Nucleus accumbens (tissue), 56 donors: ENCODE measurements around the gene PTGDS.

Source experiments
- DNase-seq, 56 donors: peaks; one replicate each; lab custom pipeline; 2025; lab: John Stamatoyannopoulos, UW

PTGDS gene

DNA sequence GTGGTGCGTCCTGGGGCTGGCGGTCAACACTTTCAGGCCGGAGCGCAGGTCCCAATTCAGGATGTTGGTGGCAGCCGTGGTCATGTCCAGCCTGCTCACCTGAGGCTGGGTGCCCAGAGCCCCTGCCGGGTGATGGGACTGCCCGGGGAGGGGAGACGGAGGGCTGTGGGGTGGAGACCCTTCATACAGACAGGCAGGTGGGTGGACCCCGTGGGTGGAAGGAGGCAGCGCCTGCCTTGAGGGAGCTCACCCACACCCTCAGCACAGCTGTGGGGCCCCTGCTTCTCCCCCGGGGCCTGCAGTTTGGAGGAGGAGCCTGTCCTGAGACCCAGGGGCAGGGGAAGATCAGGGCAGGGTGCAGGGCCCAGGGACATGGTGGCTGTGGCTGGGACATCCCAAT is 6.9 kb upstream of the PTGDS start:
- DNase-seq, result no peak

DNA sequence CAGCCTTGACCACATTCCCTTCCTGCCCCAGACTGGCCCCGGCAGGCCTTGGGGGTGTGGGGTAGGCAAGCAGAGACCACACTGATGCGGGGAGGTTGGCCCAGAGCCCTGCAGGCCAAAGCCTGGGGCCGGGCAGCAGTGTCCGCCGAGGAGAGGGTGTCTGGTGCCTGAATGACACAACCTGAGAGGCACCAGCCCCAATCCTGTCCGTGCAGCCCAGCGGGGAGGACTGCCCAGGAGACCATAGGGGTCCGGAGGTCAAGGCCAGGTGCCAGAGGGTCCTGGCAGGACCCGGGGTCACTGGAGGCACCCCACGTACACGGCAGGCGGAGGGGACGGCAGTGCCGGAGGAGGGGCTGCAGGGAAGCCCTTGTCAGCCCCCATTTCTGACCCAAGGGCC is 5.6 kb upstream of the PTGDS start:
- no peak for DNase-seq

DNA sequence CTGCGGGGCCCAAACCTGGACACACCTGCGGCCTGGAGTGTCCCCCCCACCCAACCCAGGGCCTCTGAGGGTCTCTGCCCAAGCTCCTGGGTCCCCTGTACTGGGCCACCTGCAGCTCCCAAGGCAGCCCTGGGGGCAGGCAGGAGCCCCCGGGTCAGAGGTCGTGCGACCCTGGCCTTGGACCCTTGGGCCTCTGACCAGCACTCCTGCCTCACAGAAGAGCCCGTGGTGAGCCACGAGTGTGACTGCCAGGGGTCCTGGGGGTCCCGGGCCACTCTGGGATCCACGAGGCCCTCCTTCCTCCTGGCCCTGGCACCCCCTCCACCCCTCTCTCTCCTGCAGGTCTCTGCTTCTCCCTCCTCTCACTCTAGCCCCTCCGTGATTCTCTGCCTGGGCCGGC is 5.0 kb upstream of the PTGDS start:
- DNase-seq, result no peak

DNA sequence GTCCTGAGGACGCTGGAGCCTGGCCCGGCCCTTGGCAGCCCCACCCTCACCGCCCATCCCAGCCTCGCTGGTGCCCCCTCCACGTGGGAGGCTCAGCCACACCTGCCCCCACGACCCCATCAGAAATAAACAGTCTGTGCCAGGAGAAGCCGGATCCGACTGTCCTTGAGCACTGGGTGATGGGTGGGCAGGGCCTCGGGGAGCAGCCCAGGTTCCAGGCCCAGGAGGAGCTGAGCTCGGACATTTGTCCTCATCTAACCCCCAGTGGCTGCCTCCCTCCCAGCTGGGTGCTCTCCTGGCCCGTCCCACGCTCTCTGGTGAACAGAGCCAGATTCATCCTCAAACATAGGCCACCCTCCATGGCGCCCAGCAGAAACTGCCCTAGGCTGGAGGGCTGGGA is 4.6 kb upstream of the PTGDS start:
- DNase-seq, result no peak

DNA sequence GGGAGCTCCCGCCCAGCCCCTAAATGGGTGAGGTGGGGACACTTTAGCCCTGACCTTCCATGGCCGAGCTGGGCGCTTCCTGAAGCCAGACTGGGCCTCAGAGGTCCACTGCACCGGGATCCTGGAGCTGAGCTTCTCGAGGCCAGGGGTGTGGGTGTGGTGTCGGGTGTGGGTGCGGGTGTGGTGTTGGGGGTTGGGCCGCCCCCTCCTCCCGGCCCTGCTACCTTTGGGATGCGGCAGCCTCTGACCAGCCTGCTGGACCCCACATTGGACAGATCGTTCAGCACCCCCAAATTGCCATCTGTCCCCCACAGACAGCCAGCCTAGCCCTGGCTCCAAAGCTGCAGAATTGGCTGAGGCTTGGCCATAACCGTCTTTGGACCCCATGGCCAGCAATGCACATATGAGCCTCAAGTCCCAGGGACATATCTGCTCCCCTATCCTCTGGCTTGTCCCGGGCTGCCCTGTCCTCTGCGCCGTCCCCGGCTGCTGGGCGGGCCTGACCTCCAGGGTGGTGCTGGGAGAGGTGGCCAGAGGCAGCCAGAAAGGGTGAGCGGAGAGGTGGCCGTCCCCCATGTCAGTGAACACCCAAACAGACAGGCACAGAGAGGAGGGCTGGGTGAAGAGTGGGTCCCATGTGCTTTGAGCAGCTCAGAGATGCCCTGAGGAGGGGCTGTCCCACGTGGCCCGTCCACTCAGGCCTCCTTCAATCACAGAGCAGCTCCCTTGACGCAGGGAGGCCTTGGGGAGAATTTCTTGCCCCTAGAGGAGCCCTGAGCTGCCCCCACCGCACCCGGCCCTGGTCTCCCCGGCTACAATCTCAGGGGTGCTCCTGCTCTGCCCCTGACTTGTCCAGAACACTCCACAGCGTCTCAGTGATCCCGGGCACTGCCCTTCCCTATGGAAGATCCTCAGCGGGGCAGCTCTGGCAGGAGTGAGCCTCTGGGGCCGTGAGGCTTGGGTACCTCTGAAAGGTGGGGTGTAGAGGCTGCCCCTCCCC is 3.4 kb upstream of the PTGDS start:
- no peak for DNase-seq

DNA sequence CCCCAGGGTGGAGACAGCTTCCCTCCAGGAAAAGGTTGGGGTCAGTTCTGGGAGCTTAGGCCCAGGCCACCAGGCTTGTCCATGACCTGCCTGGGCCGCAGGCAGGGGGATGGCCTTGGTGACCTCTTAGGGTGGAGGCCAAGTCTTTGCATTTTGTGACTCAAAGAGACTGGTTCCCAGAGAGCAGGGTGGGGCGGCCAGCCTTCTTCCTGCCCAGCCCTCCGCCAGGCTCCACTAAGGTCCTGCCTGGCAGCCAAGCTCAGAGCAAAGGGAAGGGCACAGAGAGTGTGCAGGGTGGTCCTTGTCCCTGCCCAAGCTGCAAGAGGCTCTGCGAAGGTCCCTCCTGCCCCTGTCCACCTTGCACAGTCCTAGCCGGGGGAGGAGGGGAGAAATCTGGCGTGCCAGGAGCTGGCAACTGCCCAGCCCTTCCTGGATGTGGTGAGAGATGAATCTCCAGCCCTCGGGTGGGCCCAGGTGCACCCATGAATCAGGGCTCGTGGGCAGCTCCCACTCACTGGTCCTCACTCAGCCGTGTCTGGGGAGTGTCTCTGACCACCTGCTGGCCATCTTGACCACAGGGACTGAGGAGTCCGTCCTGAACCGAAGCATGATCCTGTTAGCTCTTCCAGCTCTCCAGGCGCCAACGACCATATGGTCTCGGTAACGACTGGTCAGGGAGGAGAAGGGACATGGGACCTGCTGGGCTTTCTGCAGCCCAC is 2.3 kb upstream of the PTGDS start:
- no peak for DNase-seq

DNA sequence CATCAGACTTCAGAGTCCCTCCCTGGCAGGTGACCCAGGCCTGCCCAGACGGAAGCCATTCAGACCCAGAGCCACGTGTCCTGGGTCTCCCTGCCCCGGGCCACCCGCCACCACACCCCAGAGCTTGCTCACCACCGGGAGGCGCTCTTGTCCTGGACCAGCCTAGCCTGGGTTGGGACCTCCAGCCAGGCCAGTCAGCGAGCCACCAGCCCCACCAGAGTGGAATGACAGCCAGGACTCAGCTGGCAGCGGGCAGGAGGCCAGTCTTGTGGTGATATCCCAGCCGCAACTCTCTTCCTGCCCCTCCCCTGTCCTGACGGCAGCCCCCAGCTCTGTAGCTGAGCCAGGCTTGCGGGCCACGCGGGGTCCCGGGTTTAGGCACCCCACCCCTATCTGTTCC is 1.7 kb upstream of the PTGDS start:
- DNase-seq, result peak in 53 of 56 donors; percentile 19 to 90 (median 75)

DNA sequence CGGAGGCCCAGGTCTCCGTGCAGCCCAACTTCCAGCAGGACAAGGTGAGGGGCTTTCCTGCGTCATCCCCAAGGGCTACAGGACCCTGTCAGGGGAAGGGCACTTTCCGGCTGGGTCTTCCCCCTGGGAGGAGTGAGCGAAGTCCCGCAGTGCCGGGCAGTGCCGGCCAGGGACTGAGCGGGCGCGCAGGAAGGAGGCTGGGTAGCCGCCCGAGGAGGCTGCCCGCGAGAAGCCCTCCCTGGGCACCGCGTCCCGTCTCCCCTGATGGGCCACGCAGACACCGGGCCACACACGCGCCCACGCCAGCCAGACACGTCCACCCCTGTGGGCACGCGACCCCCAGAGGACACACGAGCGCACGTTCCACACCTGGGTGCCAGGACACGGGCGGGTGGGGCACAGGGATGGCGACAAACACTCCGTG is 357 bp downstream of the PTGDS start:
- DNase-seq, result peak in 5 of 56 donors; percentile 43 to 80 (median 67)

DNA sequence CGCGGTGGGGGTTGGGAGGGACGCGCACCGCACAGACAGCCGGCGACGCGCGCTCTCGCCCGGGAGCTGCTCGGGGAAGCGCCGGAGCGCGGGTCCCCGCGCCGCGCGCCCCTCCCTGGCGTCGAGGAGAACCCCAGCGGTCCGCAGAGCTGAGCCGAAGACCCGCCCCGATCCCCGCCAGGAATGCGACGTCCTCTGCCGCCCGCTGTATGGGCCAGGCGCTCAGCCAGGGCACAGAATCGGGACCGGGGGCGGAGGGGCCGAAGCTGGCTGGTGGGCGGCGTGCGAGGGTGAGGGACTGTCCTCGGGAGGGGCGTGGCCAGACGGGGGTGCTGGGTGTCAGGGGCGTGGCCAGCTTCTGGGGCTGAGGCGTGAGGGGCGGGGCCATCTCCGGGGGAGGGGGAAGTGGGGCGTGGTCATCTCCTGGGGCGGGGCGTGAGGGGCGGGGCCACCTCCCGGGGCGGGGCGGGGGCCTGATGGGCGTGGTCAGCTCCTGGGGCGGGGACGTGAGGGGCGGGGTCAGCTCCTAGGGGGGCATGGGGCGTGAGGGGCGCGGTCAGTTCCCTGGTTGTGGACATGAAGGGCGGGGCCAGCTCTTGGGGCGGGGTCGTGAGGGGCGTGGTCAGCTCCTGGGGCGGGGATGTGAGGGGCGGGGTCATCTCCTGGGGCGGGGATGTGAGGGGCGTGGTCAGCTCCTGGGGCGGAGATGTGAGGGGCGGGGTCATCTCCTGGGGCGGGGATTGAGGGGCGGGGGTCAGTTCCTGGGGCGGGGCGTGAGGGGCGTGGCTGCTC is 965 bp downstream of the PTGDS start:
- DNase-seq, result peak in 54 of 56 donors; percentile 34 to 100 (median 90)

DNA sequence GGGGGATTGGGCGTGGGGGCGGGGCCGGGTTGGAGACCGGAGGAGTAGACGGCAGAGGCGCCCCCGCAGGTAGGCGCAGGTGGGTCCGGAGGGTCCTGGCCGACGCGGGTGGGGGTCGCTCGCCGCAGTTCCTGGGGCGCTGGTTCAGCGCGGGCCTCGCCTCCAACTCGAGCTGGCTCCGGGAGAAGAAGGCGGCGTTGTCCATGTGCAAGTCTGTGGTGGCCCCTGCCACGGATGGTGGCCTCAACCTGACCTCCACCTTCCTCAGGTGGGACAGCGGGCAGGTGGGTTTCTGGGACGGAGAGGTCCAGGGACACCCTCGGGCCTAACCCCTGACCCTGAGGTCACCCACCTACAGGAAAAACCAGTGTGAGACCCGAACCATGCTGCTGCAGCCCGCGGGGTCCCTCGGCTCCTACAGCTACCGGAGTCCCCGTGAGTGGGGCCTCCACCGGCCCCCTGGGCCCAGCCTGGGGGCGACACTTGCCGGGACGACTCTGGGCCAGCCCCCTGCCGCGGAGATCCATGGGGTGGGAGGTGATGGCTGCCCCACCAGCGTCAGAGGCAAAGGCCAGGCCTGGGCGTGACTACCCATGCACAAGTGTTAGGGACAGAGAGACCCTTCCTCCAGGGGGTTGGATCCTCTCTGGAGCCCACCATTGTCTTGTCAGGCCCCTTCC is 1.7 kb downstream of the PTGDS start:
- DNase-seq, result peak in 6 of 56 donors; percentile 47 to 70 (median 56)

DNA sequence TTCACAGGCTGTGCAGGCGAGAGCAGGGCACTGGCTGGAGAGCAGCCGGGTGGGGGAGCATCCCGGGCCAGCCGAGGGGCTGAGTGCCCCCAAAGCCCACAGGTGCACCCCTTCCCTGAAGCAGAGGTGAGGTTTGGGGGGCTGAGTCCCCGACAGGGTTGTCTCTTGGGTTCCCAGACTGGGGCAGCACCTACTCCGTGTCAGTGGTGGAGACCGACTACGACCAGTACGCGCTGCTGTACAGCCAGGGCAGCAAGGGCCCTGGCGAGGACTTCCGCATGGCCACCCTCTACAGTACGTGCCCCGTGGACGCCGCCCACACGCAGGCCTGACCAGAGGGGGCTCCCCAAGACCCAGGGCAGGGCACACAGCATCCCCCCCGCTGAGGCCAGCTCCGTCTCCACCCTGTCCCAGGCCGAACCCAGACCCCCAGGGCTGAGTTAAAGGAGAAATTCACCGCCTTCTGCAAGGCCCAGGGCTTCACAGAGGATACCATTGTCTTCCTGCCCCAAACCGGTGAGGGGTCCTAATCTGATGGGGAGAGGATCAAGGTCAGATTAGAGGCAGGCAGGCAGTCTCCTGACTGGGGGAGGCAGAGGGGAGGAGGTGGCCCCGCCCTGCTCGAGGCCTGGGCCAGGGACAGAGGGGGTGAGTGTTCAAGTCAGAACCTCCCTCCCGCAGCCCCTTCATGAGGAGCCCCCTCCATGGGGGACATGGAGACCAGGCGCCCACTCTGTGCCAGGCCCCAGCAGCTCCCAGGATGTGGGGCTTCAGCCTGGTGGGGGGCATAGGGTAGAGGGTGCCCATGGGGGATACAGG is 2.7 kb downstream of the PTGDS start:
- peak in 6 of 56 donors; percentile 28 to 62 (median 50) for DNase-seq

DNA sequence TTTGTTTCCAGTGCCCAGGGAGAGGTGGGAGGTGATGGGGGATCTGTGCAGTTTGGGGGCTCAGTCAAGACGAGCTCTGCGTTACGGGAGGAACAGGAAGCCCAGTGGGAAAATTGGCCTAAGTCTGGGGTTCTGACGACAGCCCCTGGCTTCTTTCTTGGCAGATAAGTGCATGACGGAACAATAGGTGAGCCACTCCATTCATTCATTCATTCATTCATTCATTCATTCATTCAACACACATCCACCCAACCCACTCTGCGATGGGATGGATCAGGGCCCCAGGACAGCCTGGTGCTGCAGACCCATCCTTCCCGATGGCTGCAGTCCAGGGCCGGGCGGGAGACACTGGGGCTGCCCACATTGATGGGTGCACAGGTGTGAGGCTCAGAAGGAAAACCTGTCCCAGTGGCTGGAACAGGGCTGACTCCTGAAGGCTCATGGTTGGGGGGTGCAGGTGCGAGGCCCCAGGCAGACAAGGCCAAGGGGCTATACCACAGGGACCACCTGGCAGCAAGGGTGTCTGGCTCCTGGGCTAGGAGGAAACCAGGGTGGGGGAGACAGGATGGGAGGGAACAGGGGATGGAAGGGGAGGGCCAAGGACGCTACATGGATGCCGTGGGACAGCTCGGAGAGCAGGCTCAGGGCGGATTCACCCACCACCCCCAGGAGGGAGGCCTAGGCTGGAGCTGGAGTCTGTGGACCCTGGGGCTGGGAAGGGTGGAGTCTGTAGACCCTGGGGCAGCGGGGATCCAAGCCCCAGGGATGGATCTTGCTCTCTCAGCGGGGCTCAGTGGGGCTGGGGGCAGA is 3.6 kb downstream of the PTGDS start:
- DNase-seq, result peak in 9 of 56 donors; percentile 30 to 64 (median 52)

DNA sequence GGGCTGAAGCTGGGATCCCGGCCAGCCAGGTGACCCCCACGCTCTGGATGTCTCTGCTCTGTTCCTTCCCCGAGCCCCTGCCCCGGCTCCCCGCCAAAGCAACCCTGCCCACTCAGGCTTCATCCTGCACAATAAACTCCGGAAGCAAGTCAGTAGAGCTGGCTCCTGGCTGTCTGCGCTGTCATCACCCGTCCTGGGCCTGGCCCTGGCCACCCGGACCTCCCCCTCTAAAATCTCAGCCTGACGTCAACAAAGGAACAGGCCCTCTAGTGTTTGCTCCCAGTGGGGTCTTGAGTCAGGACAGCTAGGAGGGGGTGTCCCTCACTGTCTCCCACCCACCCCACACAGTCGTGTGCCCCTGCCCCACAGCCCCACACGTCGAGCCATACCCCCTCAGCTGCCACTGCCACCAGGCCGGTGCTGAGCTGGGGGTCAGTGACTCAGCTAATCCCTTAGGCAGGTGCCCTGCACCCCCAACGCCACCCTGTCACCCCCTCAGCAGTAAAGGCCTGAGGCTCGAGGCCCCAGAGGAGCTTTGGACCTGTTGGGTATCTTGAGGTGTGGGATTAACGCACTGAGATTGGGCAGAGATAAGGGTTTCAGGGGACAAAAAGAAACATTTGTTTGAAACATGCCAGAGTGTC is 4.4 kb downstream of the PTGDS start:
- DNase-seq, result peak in 43 of 56 donors; percentile 29 to 86 (median 65)

DNA sequence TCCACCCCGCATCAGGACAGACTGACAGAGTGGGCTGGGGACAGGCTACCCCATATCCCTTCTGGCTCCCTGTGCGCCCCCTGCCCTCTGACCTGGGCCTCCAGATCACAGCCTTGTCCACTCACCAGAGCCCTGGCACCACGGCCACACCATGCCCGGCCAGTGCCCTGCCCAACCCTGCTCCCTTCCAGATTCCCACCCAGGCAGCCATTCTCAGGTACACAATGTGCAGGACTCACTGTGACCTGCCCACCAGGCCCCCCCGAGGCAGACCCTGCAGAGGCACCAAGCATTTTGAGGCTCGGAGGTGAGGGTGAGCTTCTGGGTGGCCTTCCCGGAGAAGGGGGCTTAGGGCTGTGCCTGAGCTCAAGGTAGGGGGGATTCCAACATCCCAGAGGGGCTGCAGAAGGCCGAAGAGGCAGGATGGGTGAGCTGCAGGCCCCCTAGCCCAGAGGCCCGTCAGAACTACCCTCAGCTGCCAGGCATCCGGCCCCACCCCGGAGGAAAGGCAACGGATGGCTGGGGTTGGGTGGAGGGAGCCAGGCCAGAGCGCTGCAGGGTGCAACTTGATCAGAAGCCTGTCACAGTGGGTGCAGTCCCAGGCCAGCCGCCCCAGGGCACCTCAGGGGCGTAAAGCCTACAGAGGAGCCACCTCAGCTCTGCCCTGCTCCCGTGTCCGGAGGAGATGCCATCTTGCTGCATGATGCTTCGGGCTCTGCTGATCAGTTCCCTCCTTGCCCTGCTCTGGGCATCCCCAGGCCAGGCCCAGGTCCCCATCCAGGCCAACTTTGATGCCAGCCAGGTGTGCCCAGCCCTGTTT is 5.1 kb downstream of the PTGDS start, which contains the start of gene LCNL1:
LCNL1 (plus strand) TSS at position 762 of the 820 bp plus-strand sequence. CDS start 594 bp downstream, outside the sequence.
- peak in 45 of 56 donors; percentile 33 to 89 (median 73) for DNase-seq

DNA sequence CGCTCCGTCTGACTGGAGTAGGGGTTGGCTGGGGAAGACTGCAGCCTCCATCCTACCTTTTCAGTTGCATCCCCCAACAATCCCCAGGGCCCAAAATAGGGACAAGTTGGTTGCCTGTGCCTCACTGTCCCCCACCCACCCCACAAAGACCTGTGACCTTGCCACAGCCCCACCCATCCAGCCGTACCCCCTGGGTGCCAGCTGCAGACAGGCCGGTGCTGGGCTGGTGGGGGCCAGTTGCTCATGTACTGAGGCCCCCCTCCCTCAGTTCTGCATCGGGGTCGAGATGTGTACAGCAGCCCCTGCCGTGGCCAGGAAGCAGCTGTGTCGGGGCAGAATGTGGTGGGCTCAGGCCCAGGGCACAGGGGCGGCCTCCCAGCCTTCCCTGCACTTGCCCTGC is 5.9 kb downstream of the PTGDS start:
- DNase-seq, result peak in 12 of 56 donors; percentile 45 to 77 (median 64)

DNA sequence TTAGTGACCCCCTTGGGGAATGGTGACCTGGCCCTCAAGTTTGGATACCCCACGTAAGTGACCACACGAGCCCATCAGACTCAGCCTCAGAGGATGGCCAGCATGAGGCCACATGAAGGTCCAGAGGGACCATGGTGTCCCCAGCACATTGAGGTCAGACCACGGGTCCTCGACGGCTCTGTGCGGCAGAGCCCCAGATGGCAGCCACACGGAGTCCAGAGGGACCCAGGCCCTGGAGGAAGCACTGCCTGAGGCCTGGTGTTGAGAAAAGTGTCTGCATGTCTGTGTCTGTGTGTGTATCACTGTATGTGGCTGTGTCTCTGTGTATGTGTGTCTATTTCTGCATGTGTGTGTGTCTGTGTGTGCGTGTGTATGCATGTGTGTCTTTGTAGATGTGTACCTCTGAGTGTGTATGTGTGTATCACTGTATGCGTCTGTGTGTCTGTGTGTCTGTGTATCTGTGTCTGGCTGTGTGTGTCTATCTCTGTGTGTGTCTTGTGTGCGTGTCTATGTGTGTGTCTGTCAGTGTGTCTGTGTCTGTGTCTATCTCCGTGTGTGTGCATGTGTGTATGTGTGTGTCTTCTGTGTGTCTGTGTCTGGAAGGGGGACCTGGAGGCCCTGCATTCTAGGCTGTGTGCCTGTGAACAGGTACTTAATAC is 6.5 kb downstream of the PTGDS start:
- DNase-seq, result peak in 5 of 56 donors; percentile 44 to 74 (median 59)
